ENCODE results near the gene PDE8A.

The PDE8A gene

DNA sequence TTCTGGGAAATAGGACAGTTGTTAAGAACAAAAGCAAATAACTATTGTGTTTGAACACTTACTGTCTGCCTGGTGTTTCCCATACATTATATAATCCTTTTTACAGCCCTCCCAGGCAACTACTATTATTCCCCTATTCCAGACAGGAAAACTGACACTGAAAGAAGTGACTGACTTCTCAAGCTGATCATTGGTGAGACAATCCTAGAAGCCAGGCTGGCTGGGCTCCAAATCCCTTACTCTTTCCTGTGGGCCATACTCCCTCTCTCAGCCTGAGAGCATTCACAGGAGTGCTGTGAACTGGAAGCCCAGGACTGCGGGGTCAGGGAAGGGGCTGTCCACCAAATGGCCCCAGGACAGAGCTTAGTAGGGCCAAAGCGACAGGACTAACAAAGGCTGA is 39.2 kb upstream of the PDE8A start:
- H3K4me1 Mint-ChIP-seq, result peaks cover 4% of the 10 kb centered on the region
- no peak overlapping the region for H3K27ac Mint-ChIP-seq
- H3K9me3 Mint-ChIP-seq, result no peaks in the 10 kb centered on the region
- H3K27me3 Mint-ChIP-seq (ENCODE audit: low read depth), result no peaks in the 10 kb centered on the region
- H3K36me3 Mint-ChIP-seq (ENCODE audit: low read depth), result no peaks in the 10 kb centered on the region
- H3K4me3 Mint-ChIP-seq, result no peak overlapping the region
- TF ChIP-seq, protein P1, sequence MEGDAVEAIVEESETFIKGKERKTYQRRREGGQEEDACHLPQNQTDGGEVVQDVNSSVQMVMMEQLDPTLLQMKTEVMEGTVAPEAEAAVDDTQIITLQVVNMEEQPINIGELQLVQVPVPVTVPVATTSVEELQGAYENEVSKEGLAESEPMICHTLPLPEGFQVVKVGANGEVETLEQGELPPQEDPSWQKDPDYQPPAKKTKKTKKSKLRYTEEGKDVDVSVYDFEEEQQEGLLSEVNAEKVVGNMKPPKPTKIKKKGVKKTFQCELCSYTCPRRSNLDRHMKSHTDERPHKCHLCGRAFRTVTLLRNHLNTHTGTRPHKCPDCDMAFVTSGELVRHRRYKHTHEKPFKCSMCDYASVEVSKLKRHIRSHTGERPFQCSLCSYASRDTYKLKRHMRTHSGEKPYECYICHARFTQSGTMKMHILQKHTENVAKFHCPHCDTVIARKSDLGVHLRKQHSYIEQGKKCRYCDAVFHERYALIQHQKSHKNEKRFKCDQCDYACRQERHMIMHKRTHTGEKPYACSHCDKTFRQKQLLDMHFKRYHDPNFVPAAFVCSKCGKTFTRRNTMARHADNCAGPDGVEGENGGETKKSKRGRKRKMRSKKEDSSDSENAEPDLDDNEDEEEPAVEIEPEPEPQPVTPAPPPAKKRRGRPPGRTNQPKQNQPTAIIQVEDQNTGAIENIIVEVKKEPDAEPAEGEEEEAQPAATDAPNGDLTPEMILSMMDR (IDR thresholded peaks at IDR 0.05; ENCODE audit: unreplicated experiment in 3 of 3), result no peak

DNA sequence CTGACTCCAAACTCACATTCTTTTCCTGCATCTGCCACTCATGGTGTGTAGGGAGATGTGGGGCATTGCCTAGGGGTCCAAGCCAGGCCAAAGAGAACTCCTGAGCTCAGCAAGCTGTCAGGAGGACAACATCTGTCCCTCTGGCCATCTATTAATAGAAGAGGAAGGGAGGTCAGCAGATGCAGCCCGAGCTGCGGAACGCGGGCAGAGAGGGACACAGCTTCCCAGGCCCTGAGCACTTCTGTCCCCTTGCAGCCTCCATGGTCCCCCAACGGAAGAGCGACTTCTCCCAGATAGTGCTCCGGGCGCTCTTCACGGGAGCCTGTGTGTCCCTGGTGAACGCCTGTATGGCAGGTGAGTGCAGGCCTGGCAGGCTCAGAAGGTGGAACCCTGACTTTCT is 37.3 kb upstream of the PDE8A start:
- H3K36me3 Mint-ChIP-seq (ENCODE audit: low read depth), result no peaks in the 10 kb centered on the region
- no peaks in the 10 kb centered on the region for H3K9me3 Mint-ChIP-seq
- no peaks in the 10 kb centered on the region for H3K27me3 Mint-ChIP-seq (ENCODE audit: low read depth)
- H3K4me3 Mint-ChIP-seq, result no peak overlapping the region
- peaks cover 18% of the 10 kb centered on the region for H3K4me1 Mint-ChIP-seq
- no peak overlapping the region for H3K27ac Mint-ChIP-seq
- TF ChIP-seq, protein P1 (IDR thresholded peaks at IDR 0.05; ENCODE audit: unreplicated experiment in 3 of 3), result no peak

GRCh38 chr15:84944861-84945260 is 36.8 kb upstream of the PDE8A start:
- TF ChIP-seq, protein P1 (IDR thresholded peaks at IDR 0.05; ENCODE audit: unreplicated experiment in 3 of 3), result no peak
- Mint-ChIP-seq H3K27ac (no peak overlapping the region), H3K27me3 (ENCODE audit: low read depth) (no peaks in the 10 kb centered on the region), H3K4me1 (peaks cover 21% of the 10 kb centered on the region), H3K36me3 (ENCODE audit: low read depth) (no peaks in the 10 kb centered on the region), H3K4me3 (no peak overlapping the region), H3K9me3 (no peaks in the 10 kb centered on the region)

- no peak overlapping the region for H3K4me3 Mint-ChIP-seq
- TF ChIP-seq, protein P1 (IDR thresholded peaks at IDR 0.05; ENCODE audit: unreplicated experiment in 3 of 3), result no peak
- H3K36me3 Mint-ChIP-seq (ENCODE audit: low read depth), result no peaks in the 10 kb centered on the region
- no peaks in the 10 kb centered on the region for H3K9me3 Mint-ChIP-seq
- peaks cover 3% of the 10 kb centered on the region for H3K27me3 Mint-ChIP-seq (ENCODE audit: low read depth)
- peaks cover 31% of the 10 kb centered on the region for H3K4me1 Mint-ChIP-seq
- no peak overlapping the region for H3K27ac Mint-ChIP-seq
Measured at GRCh38 chr15:84946772-84947489, 34.7 kb upstream of the PDE8A start.

DNA sequence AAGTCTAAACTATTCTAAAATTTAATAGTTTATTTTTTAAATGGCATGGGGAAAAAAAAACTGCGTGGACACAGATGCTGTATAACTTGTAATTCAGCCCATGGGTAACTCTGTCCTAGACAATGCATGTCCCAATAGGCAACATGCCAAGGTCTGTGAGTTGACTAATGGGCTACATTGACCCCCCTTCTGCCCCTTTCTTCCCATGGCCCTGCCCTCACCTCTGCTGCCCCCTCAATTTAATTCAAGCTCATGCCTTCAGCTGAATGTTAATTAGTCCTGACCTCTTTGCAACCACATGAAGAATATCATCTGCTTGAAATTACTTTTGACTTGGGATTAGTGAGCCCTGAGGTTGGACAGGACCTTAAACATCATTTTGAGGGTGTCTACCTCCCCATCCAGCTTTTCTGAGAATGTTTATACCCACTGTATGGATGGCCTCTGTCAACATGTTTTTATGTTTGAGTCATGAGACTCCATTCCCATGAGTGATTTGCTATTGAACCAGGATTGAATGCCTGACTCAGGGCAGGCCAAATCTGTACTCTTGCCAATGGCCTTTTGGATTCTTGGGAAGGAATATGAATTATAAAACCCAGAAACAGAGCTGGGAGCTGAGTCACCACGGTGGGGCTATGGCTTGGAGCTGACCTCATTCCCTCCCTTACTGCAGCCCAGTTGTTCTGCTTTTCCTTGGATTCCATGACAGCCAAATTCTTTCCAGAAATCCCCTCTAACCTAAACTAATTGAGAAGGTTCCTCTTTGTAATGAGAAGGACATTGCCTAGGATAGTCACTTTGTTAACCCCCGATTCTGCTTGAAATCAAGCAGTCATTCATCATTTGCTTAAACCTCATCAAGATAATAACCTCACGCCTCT is 33.5 kb upstream of the PDE8A start:
- peaks cover 9% of the 10 kb centered on the region for H3K27me3 Mint-ChIP-seq (ENCODE audit: low read depth)
- H3K4me1 Mint-ChIP-seq, result peaks cover 31% of the 10 kb centered on the region
- TF ChIP-seq, protein P1 (IDR thresholded peaks at IDR 0.05; ENCODE audit: unreplicated experiment in 3 of 3), result no peak
- no peaks in the 10 kb centered on the region for H3K36me3 Mint-ChIP-seq (ENCODE audit: low read depth)
- no peak overlapping the region for H3K4me3 Mint-ChIP-seq
- H3K9me3 Mint-ChIP-seq, result no peaks in the 10 kb centered on the region
- peak overlapping the region in 1 of 3 experiments; percentile 54 for H3K27ac Mint-ChIP-seq
